Activated gamma-delta T cell treated with Interleukin-2 at 50 U/mL for 16 hours (primary cell): ENCODE measurements around the gene RBM14.
"Not testable (repeated sequence)": the region's sequence is repeated elsewhere in the genome, so short reads cannot be mapped to it uniquely, and the experiment has no call there.

Experiments
- DNase-seq: peaks from one replicate; pipeline ENCODE4 v3.0.0-alpha.2; 2020

RBM14 gene

DNA sequence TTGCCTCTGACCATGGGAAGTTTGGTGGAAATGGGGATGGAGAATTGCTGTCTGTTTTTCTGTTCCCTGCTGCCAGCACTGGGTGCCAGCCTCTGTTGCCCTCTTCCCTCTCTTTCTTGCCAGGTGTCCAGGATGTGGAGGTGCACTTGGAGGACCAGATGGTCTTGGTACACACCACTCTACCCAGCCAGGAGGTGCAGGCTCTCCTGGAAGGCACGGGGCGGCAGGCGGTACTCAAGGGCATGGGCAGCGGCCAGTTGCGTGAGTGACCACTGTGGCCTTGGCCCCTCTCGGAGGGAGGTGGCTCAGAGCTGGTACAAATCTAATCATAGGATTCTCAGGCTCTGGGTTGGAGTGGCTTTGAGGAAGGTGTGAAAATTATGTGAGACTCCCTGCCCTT lies 17.4 kb upstream of the RBM14 start:
- DNase-seq = no peak

DNA sequence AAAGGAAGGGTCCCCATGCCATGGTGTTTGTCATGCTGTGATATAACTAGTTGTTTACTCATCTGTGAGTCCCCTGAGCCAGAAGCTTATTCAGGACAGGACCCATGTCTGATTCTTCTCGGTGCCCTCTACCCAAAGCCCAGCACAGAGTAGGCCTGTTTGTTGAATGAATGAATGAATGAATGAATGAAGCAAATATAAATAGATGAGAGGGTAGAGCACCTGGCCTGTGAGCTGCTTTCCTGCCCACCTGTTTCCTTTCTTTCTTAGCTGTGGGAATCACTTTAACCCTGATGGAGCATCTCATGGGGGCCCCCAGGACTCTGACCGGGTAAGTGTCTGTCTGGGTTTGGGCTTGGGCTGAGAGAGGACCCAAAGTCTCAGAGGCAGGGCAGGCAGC lies 16.2 kb upstream of the RBM14 start:
- no peak for DNase-seq

DNA sequence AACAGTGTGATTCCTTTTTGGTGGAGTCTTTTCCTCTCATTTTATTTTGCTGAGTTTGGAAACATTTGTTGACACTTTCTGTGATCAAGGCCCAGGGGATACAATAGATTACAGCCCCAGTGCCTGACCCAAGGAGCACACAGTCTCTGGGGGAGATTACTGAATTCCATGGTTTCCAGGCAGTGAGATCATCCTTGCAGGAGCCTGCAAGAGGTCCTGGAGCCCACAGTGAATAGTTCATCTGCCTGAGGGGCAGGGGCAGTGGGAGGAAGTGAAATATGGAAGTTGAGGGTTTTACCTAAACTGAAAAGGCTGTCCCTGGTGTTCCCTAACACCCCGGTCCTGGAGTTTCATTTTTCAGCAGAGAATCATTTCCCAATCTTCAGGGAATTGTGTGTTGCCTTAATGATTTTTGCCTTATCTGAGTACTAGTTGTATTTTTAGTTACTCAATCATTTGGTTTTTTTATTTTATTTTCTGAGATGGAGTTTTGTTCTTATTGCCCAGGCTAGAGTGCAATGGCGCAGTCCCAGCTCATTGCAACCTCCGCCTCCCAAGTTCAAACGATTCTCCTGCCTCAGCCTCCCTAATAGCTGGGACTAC lies 15.7 kb upstream of the RBM14 start:
- no peak for DNase-seq

- no peak for DNase-seq
Observed at GRCh38 chr11:66603072-66603471, 13.4 kb upstream of the RBM14 start.

DNA sequence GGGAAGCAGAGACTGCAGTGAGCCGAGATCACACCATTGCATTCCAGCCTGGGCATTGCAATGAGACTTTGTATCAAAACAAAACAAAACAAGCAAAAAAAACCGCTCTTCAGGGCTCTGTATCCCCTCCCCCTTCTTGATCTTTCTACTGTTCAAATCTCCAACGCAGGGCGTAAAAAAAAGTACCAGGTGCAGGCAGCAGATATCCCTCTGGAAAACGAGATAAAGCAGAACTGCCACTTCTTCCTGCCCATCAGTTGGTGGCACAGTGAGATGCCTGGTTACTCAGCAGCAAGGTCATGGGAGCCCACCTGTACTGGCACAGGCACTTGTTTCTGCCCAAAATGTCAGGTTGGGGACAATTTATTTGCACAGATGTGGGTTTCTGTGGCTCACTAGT lies 12.3 kb upstream of the RBM14 start:
- DNase-seq = no peak

- DNase-seq = not testable (repeated sequence)
Observed at GRCh38 chr11:66606608-66607007, 9.8 kb upstream of the RBM14 start.

DNA sequence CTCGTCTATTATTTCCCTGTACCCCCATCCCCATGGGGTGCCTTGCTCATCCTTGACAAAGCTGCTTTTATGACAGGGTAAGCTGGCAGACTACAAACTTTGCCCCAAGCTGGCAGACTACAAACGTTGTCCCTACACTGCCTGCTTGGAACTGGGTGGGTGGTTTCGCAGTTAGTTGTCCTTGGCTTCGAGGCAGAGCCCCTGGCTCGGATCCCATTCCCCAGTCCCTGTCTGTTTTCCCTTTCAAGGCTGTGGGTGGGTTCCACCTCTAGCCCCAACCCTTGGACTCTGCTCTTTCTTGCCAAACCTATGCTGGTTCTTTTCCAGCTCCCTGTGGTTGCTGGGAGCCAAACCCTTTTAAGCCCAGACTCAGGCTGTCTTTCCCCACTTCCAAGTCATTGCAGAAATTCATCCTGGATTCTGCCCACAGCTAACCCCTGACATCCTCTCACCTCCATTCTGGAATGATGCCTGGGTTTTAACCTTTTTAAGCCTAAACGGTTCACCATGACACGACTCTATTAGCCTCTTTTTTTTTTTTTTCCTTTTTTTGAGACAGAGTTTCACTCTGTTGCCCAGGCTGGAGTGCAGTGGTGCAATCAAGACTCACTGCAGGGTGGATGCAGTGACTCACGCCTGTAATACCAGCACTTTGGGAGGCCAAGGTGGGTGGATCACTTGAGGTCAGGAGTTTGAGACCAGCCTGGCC lies 9.2 kb upstream of the RBM14 start:
- DNase-seq = no peak

GRCh38 chr11:66609721-66610617 lies 6.5 kb upstream of the RBM14 start:
- DNase-seq = no peak

GRCh38 chr11:66612458-66612857 lies 4.0 kb upstream of the RBM14 start:
- DNase-seq = no peak

- no peak for DNase-seq
Observed at GRCh38 chr11:66614073-66614472, 2.4 kb upstream of the RBM14 start.

GRCh38 chr11:66617155-66617834 lies 865 bp downstream of the RBM14 start:
- DNase-seq = no peak

DNA sequence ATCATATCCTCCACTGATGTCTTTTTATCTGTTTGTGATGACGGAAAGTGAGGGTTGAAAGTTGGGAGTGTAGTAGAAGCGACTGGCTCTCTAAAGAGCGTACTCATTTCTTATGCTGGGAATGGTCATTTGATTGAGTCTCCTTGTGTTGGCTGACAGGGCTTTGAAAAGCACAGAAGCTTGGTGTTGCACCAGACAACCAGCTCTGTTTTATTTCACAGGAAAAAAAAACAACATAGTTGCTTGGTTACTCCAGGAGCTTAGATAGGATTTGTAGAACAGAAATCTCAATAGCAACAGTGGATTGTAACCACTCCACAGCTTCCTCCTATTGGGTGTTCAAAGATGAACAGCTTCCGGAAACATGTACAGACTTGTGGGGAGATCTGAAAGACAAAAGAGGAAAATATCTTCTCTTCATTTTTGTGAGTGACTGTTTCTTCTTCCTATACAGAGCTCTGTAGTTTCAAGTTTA lies 2.7 kb downstream of the RBM14 start:
- DNase-seq = peak; percentile 12

DNA sequence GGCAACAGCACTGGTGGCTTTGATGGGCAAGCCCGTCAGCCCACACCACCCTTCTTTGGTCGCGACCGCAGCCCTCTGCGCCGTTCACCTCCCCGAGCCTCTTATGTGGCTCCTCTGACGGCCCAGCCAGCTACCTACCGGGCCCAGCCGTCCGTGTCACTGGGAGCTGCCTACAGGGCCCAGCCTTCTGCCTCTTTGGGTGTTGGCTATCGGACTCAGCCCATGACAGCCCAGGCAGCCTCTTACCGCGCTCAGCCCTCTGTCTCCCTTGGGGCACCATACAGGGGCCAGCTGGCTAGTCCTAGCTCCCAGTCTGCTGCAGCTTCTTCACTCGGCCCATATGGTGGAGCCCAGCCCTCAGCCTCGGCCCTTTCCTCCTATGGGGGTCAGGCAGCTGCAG lies 8.0 kb downstream of the RBM14 start:
- no peak for DNase-seq

DNA sequence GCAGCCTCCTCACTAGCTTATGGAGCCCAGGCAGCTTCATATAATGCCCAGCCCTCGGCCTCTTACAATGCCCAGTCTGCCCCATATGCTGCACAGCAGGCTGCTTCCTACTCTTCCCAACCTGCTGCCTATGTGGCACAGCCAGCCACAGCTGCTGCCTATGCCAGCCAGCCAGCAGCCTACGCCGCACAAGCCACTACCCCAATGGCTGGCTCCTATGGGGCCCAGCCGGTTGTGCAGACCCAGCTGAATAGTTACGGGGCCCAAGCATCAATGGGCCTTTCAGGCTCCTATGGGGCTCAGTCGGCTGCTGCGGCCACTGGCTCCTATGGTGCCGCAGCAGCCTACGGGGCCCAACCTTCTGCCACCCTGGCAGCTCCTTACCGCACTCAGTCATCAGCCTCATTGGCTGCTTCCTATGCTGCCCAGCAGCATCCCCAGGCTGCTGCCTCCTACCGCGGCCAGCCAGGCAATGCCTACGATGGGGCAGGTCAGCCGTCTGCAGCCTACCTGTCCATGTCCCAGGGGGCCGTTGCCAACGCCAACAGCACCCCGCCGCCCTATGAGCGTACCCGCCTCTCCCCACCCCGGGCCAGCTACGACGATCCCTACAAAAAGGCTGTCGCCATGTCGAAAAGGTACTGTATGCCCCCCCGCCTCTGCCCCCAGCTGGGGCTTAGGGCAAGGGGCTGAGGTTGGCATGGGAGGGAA lies 8.8 kb downstream of the RBM14 start:
- DNase-seq = no peak

- no peak for DNase-seq
Observed at GRCh38 chr11:66625752-66626149, 9.3 kb downstream of the RBM14 start.

- no peak for DNase-seq
Observed at GRCh38 chr11:66626382-66626781, 10.0 kb downstream of the RBM14 start.

DNA sequence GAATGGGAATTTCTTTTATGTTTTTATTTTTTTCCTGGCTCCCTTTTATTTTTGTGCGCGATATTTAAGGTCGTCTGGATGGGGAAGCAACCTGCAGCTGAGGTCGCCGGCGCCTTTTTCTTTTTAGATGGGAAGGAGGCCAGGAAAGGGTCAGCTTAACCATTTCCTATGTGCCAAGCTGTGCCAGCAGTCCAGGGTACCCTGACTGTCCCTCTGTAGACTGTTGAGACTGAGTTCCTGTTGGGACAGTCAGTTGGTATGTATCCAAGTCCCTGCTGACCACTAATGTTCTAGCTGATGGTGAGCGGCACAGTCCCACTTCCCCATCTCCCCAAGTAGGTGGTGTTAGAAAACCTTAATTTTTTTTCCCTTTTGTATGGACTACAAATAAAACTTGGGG lies 10.5 kb downstream of the RBM14 start:
- DNase-seq = no peak

GRCh38 chr11:66628061-66628603 lies 11.7 kb downstream of the RBM14 start:
- no peak for DNase-seq

GRCh38 chr11:66629356-66629755 lies 12.9 kb downstream of the RBM14 start:
- no peak for DNase-seq

DNA sequence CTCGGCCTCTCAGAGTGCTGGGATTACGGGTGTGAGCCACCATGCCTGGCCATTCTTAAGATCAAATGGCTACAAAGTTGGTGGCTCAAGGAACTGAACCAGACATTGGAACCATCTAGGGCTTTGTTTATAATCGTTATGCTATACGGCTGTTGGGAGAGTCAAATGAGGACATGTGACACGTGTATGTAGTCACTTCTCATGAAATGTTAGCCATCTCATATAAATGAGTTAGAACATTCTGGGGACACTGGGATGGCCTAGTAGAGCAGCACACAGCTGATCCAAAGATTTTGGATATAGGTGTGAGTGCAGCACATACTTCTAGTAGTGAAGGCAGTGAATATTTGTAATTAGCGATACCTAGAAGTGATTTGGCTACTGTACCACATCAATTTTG lies 15.5 kb downstream of the RBM14 start:
- no peak for DNase-seq

DNA sequence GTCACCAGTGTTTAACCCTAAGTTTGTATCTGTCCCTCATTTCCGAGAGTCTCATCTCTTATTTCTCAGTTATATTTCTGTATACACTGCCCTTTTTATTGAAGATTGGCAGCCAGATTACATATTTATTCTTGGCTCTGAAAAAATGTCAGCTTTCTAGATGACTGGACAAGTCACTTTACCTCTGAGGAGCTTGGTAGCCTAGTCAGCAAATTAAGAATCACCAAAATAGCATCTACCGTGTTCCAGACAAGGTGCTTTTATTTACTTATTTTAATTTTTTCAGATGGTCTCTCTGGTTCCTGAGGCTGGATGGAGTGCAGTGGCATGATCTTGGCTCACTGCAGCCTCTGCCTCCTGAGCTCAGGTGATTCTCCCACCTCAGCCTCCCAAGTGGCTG lies 16.5 kb downstream of the RBM14 start:
- DNase-seq = no peak

GRCh38 chr11:66636411-66636810 lies 20.0 kb downstream of the RBM14 start:
- no peak for DNase-seq
